Left lung (tissue), 10 donors: Measurements from ENCODE around the gene DYNLT2. TPM values are rescaled to one million over a fixed set of nuclear protein-coding genes. Genes with fewer than 3 reads are reported as not detected.
A peak's percentile ranks its signal among the peaks of the same experiment; 100 is the strongest.

Experiments
- ATAC-seq: fragments of 200-7000 bp; cut with Tn5 transposase; one replicate; pipeline ENCODE4 v1.9.1; 2020; ENCODE audit warnings: moderate library complexity
- DNase-seq, 4 donors: peaks; one replicate each; pipeline ENCODE4 v3.0.0-alpha.2; 2013 to 2020
- H3K27ac ChIP-seq, 2 donors: fragments of 200-600 bp; sonication (generic) in 1 of 2; one replicate each; pipeline versions ENCODE4 v1.5.0 to v1.8.0; 2020 to 2021
- H3K27me3 ChIP-seq, 2 donors: fragments of 200-600 bp; sonication (generic) in 1 of 2; one replicate each; pipeline versions ENCODE4 v1.5.0 to v1.8.0; 2020 to 2021
- H3K36me3 ChIP-seq, 2 donors: fragments of 200-600 bp; sonication (generic) in 1 of 2; one replicate each; pipeline versions ENCODE4 v1.5.0 to v1.8.0; 2020 to 2021
- H3K4me1 ChIP-seq, 2 donors: fragments of 200-600 bp; one replicate each; pipeline ENCODE4 v1.8.0; 2021
- H3K4me3 ChIP-seq, 2 donors: fragments of 200-600 bp; sonication (generic) in 1 of 2; one replicate each; pipeline versions ENCODE4 v1.5.0 to v1.8.0; 2020 to 2021; ENCODE audit warnings: mild to moderate bottlenecking in 1 of 2
- H3K9me3 ChIP-seq, 2 donors: fragments of 200-600 bp; sonication (generic) in 1 of 2; one replicate each; pipeline versions ENCODE4 v1.5.0 to v1.8.0; 2020 to 2021
- intact Hi-C, 2 donors: fragments of 100-400 bp; cut with DNase I; formaldehyde crosslinking; loops; one replicate each; pipeline versions ENCODE4 v1.11.2 to v1.14.2; 2022
- polyA plus RNA-seq, 6 donors: library from polyadenylated mRNA; unstranded; fragments of 120-200 nt; gene quantifications; one replicate each; pipeline ENCODE4 v1.2.1, GENCODE V29; 2013; ENCODE audit not compliant: insufficient read length in 6 of 6
- total RNA-seq, 2 donors: library from RNA; stranded (reverse); fragmentation: NEBNext Ultra II Directional; extraction: Animal tissue kit (Norgen Biotek cat#: 25700); gene quantifications; one replicate each; pipeline ENCODE4 v1.2.1, GENCODE V29; 2021
- TF ChIP-seq, protein P1 (sequence below), 2 donors: fragments of 200-600 bp; sonication (generic) in 1 of 2; IDR thresholded peaks; one replicate each; pipeline versions ENCODE4 v1.5.0 to v1.8.0; 2021; ENCODE audit warnings: antibody characterized with exemption in 2 of 2
- donor health status: DM: no; HTN: yes; CAD: no.
- donor health status: DM: no; HTN: no; CAD: no.

Gene DYNLT2
- total and polyA plus RNA-seq, 8 donors: 1.4 to 10.6 (median 6.1) TPM

DNA sequence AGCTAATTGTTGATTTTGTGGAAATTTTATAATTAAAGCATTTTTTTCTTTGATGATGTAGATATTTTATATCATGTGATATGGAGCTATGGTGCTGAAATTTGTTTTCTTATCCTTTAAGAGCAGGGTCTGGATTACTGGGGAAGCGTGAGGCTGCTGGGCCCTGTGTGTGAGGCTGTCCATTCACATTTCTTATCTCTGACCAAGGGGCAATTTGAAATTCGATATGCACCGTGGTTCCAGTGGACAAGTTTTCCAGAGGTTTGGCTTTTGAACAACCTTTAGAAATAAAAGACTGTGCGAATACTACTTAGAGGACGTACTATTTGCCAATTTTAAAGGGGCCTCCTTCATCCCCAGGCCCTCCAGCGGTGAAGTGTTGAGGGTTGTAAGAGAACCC is 3.8 kb upstream of the DYNLT2 start:
- no peak overlapping the region for H3K27ac ChIP-seq
- DNase-seq: no peak
- peaks cover 0 to 35% of the 10 kb centered on the region in 2 donors for H3K36me3 ChIP-seq
- TF ChIP-seq, protein P1, sequence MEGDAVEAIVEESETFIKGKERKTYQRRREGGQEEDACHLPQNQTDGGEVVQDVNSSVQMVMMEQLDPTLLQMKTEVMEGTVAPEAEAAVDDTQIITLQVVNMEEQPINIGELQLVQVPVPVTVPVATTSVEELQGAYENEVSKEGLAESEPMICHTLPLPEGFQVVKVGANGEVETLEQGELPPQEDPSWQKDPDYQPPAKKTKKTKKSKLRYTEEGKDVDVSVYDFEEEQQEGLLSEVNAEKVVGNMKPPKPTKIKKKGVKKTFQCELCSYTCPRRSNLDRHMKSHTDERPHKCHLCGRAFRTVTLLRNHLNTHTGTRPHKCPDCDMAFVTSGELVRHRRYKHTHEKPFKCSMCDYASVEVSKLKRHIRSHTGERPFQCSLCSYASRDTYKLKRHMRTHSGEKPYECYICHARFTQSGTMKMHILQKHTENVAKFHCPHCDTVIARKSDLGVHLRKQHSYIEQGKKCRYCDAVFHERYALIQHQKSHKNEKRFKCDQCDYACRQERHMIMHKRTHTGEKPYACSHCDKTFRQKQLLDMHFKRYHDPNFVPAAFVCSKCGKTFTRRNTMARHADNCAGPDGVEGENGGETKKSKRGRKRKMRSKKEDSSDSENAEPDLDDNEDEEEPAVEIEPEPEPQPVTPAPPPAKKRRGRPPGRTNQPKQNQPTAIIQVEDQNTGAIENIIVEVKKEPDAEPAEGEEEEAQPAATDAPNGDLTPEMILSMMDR (IDR thresholded peaks at IDR 0.05): no peak
- ATAC-seq: no peak
- intact Hi-C loops: no loop called here
- H3K27me3 ChIP-seq: no peaks in the 10 kb centered on the region
- peaks cover 5 to 15% of the 10 kb centered on the region in 2 donors for H3K4me1 ChIP-seq
- H3K4me3 ChIP-seq: no peak overlapping the region
- H3K9me3 ChIP-seq: no peaks in the 10 kb centered on the region

DNA sequence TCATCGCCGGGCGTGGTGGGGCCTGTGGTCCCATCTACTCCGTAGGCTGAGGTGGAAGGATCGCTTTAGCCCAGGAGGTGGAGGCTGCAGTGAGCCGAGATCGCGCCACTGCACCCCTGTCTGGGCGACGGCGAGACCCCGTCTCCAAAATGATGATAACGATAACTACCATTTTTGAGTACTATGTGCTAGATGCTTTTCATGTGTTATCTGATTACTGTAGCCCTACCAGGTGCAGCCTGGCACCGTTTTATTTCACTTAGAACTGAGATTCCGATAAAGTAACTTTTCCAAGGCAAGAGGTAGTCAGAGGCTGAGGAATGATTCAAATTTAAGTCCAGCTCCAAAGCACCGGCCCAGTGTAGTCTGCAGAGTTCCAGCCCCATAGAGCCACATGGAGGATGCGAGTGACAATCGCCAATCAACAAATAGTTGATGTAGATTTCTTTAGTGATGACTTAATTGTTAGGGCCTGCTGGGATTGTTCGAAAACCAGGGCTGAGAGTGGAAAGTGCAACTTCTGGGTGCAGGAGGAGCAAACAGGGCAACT is 777 bp upstream of the DYNLT2 start:
- Histone ChIP-seq H3K4me3 (peak overlapping the region; percentile 72 to 80), H3K27ac (peak overlapping the region; percentile 94 to 96), H3K9me3 (no peaks in the 10 kb centered on the region), H3K36me3 (peaks cover 0 to 5% of the 10 kb centered on the region in 2 donors), H3K27me3 (no peaks in the 10 kb centered on the region), H3K4me1 (peaks cover 5 to 21% of the 10 kb centered on the region in 2 donors)
- ATAC-seq: peak; percentile 7
- DNase-seq: peak in 1 of 4 donors; percentile 7
- TF ChIP-seq, protein P1 (IDR thresholded peaks at IDR 0.05): no peak
- intact Hi-C loops: no loop called here

DNA sequence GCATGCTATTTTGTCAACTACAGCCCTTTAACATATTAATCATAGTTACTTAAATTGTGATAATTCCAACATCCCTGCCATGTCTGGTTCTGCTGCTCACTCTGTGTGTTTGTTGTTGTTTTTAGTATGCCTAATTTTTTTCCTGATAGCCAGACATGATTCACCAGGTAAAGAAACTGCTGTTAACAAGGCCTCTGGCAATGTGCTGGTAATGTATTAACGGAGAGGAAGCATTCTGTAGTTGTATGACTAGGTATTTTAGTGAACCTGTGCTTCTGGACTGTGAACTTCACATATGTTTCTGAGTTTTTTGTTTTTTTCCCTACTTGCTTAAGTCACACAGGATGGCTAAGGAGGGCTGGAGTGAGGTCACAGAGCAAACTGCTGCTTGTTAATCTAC is 4.8 kb downstream of the DYNLT2 start:
- intact Hi-C loops: no loop called here
- DNase-seq (no peak), ATAC-seq (no peak)
- Histone ChIP-seq H3K9me3 (peaks cover 0 to 4% of the 10 kb centered on the region in 2 donors), H3K4me1 (peaks cover 0 to 14% of the 10 kb centered on the region in 2 donors), H3K27ac (no peak overlapping the region), H3K36me3 (no peaks in the 10 kb centered on the region), H3K4me3 (no peak overlapping the region), H3K27me3 (no peaks in the 10 kb centered on the region)
- TF ChIP-seq, protein P1 (IDR thresholded peaks at IDR 0.05): no peak

DNA sequence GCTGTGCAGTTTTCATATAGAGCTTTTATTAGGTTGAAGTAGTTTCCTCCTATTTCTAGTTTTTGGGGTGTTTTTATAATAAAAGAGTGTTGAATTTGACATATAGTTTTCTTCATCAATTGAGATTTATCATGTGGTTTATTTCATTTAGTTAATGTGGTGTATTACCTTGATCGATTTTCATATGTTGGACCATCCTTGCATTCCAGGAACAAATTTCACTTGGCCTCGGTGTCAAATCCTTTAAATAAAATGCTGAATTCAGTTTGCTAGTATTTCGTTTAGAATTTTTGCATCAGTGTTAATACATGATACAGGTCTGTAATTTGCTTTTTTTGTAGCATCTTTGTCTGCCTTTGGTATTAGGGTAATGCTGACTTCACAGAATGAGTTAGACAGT is 6.0 kb downstream of the DYNLT2 start:
- H3K4me3 ChIP-seq: no peak overlapping the region
- no peaks in the 10 kb centered on the region for H3K36me3 ChIP-seq
- peaks cover 0 to 8% of the 10 kb centered on the region in 2 donors for H3K4me1 ChIP-seq
- H3K27ac ChIP-seq: no peak overlapping the region
- H3K9me3 ChIP-seq: peaks cover 0 to 4% of the 10 kb centered on the region in 2 donors
- DNase-seq (no peak), ATAC-seq (no peak)
- H3K27me3 ChIP-seq: no peaks in the 10 kb centered on the region
- TF ChIP-seq, protein P1 (IDR thresholded peaks at IDR 0.05): no peak
- intact Hi-C loops: no loop called here

DNA sequence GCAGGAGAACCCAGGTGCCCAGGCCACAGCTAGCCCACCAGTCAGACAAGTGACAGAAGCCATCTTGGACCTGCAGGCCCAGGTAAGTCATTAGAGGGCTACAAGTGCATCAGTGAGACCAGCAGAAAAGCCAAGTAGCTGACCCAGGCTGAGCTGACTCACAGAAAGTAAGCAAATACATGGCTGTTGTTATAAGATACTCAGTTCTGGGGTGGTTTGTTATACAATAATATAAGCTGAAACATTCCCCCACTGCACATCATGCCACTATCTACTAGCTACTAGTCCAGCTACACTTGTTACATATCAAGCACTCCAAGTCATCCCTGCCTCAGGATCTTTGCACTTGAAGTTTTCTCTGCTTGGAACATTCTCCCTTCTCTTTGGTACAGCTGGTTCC is 10.0 kb downstream of the DYNLT2 start:
- Histone ChIP-seq H3K4me1 (no peaks in the 10 kb centered on the region), H3K9me3 (peaks cover 0 to 4% of the 10 kb centered on the region in 2 donors), H3K27ac (no peak overlapping the region), H3K36me3 (no peaks in the 10 kb centered on the region), H3K27me3 (no peaks in the 10 kb centered on the region), H3K4me3 (no peak overlapping the region)
- no peak for ATAC-seq
- intact Hi-C loops: no loop called here
- no peak for DNase-seq
- TF ChIP-seq, protein P1 (IDR thresholded peaks at IDR 0.05): no peak
